SK-N-SH (cell line): ENCODE measurements around the gene TCF23. TPM values are rescaled to one million over a fixed set of nuclear protein-coding genes. Genes with fewer than 3 reads are reported as not detected.

Experiments
- CTCF ChIA-PET: fragments of 300-600, 350-600 bp; formaldehyde crosslinking; extraction: SDS; loops from one replicate; lab custom pipeline; 2021; lab: Yijun Ruan, JAX
- POLR2A ChIA-PET: fragments of 350-600 bp; sonication (Branson Sonifier 250); formaldehyde crosslinking; extraction: SDS; loops from one replicate; lab custom pipeline; 2020; ENCODE audit warnings: antibody characterized with exemption, inconsistent platforms; lab: Yijun Ruan, JAX
- DNase-seq: peaks from one replicate; pipeline ENCODE4 v3.0.0; 2012
- H2AFZ ChIP-seq: fragments of 200-600 bp; sonication (generic); 2 replicates; pipeline ENCODE4 v1.8.1; 2016; ENCODE audit warnings: antibody characterized with exemption, mild to moderate bottlenecking, low read depth
- H3F3A ChIP-seq: fragments of 200-600 bp; sonication (generic); replicated peaks from 2 replicates; pipeline ENCODE3; 2016; ENCODE audit warnings: antibody characterized with exemption, mild to moderate bottlenecking; ENCODE audit not compliant: insufficient read depth
- H3K27ac ChIP-seq, 2 experiments: fragments of 200-500 bp in 1 of 2; fragments of 200-600 bp in 1 of 2; sonication (Bioruptor generic) in 1 of 2; sonication (generic), shearing (Covaris generic) in 1 of 2; 2 replicates each; pipeline versions ENCODE4 v1.5.1 to v1.6.1; 2014 to 2016; ENCODE audit warnings: low read depth in 2 of 2, inconsistent platforms in 1 of 2, low read length in 1 of 2, mild to moderate bottlenecking in 1 of 2, mixed read lengths in 1 of 2
- H3K27me3 ChIP-seq: fragments of 200-600 bp; sonication (generic), shearing (Covaris generic); 2 replicates; pipeline ENCODE4 v1.6.1; 2016; ENCODE audit warnings: mixed run types; ENCODE audit not compliant: insufficient read depth
- H3K36me3 ChIP-seq, 2 experiments: fragments of 200-500 bp in 1 of 2; fragments of 200-600 bp in 1 of 2; sonication (Bioruptor generic) in 1 of 2; sonication (generic) in 1 of 2; replicated peaks in 1 of 2; 2 replicates each; pipeline versions ENCODE3 to v1.5.1; 2014 to 2016; ENCODE audit warnings: low read length in 1 of 2, mild to moderate bottlenecking in 1 of 2; ENCODE audit not compliant: insufficient read depth in 2 of 2, control insufficient read depth in 1 of 2
- H3K4me1 ChIP-seq, 2 experiments: fragments of 200-500 bp in 1 of 2; fragments of 200-600 bp in 1 of 2; sonication (Bioruptor generic) in 1 of 2; sonication (generic), shearing (Covaris generic) in 1 of 2; 2 replicates each; pipeline versions ENCODE4 v1.5.1 to v1.6.1; 2014 to 2016; ENCODE audit warnings: low read depth in 1 of 2, low read length in 1 of 2, mixed run types in 1 of 2; ENCODE audit not compliant: insufficient read depth in 2 of 2, control insufficient read depth in 1 of 2
- H3K4me2 ChIP-seq: fragments of 200-600 bp; sonication (generic), shearing (Covaris generic); 2 replicates; pipeline ENCODE4 v1.6.1; 2017; ENCODE audit warnings: mixed run types
- H3K4me3 ChIP-seq, 2 experiments: fragments of 200-500 bp in 1 of 2; fragments of 200-600 bp in 1 of 2; sonication (Bioruptor generic) in 1 of 2; sonication (generic), shearing (Covaris generic) in 1 of 2; 2 replicates each; pipeline versions ENCODE4 v1.5.1 to v1.8.1; 2014 to 2016; ENCODE audit warnings: low read depth in 2 of 2, inconsistent platforms in 1 of 2, low read length in 1 of 2, mild to moderate bottlenecking in 1 of 2, mixed read lengths in 1 of 2, moderate library complexity in 1 of 2
- H3K79me2 ChIP-seq: fragments of 200-600 bp; sonication (generic); 2 replicates; pipeline ENCODE4 v1.8.1; 2017; ENCODE audit warnings: mild to moderate bottlenecking; ENCODE audit not compliant: insufficient read depth
- H3K9ac ChIP-seq: fragments of 200-600 bp; sonication (generic); 2 replicates; pipeline ENCODE4 v1.6.1; 2017; ENCODE audit warnings: mixed run types
- H3K9me2 ChIP-seq: fragments of 200-600 bp; sonication (generic); 2 replicates; pipeline ENCODE4 v1.6.1; 2017; ENCODE audit warnings: mixed run types
- H3K9me3 ChIP-seq: fragments of 200-600 bp; sonication (generic); 2 replicates; pipeline ENCODE4 v1.6.1; 2017; ENCODE audit warnings: mixed run types, mild to moderate bottlenecking, moderate library complexity
- H4K20me1 ChIP-seq: fragments of 200-600 bp; sonication (generic); 2 replicates; pipeline ENCODE4 v1.6.1; 2017; ENCODE audit warnings: mild to moderate bottlenecking, mixed run types; ENCODE audit not compliant: insufficient read depth
- CHD2 ChIP-seq: fragments of 150-350 bp; IDR thresholded peaks from 2 replicates; pipeline ENCODE4 v1.6.1; 2018; ENCODE audit warnings: low read length; ENCODE audit not compliant: partially characterized antibody
- FOSL2 ChIP-seq: IDR thresholded peaks from 2 replicates; pipeline ENCODE4 v1.4.0; 2012; ENCODE audit warnings: low read depth, mild to moderate bottlenecking, moderate library complexity, borderline replicate concordance
- FOXM1 ChIP-seq: IDR thresholded peaks from 2 replicates; pipeline ENCODE4 v1.4.0; 2012; ENCODE audit warnings: low read depth, mild to moderate bottlenecking
- GABPA ChIP-seq: IDR thresholded peaks from 2 replicates; pipeline ENCODE4 v1.4.0; 2012; ENCODE audit warnings: low read depth, mild to moderate bottlenecking
- IRF3 ChIP-seq: fragments of 150-350 bp; IDR thresholded peaks from 2 replicates; pipeline ENCODE4 v1.6.1; 2016; ENCODE audit warnings: mild to moderate bottlenecking, low read depth, low read length
- MAX ChIP-seq: IDR thresholded peaks from 2 replicates; pipeline ENCODE4 v1.4.0; 2012; ENCODE audit warnings: low read depth
- NRF1 ChIP-seq: IDR thresholded peaks from 2 replicates; pipeline ENCODE4 v1.6.1; 2012; ENCODE audit warnings: low read depth, mild to moderate bottlenecking, low read length
- RAD21 ChIP-seq: IDR thresholded peaks from 2 replicates; pipeline ENCODE4 v1.6.1; 2012; ENCODE audit warnings: mild to moderate bottlenecking, low read length
- ZBTB33 ChIP-seq: IDR thresholded peaks from 2 replicates; pipeline ENCODE4 v1.4.0; 2012; ENCODE audit warnings: low read depth, borderline replicate concordance
- WGBS: methylation state at CpG from one replicate; pipeline ENCODE4 v1.1.6; 2017; ENCODE audit warnings: low lambda C conversion rate; 5-methylcytosine and 5-hydroxymethylcytosine counted together
- polyA plus RNA-seq, 3 experiments: library from polyadenylated mRNA; depleted of rRNA; stranded (reverse); fragments of >200 nt; gene quantifications; 2 replicates each; pipeline ENCODE4 v1.2.3, GENCODE V29; 2012

The TCF23 gene
- polyA plus RNA-seq, 1 of the 3 experiments (the other 2 are of a cell fraction), result not detected

- TF ChIP-seq FOSL2 (no peak), IRF3 (no peak), CHD2 (no peak), MAX (peak; percentile 27; the same call in 1 of the 2 replicates), RAD21 (peak; percentile 51), NRF1 (peak; percentile 100), ZBTB33 (no peak)
- TF ChIP-seq, all 33 proteins: peak for 9
These were observed 14.7 kb upstream of the TCF23 start, which contains the start of gene PREB (continued) for GRCh38 chr2:27133905-27134780.

GRCh38 chr2:27134781-27135477 lies 13.9 kb upstream of the TCF23 start:
- no peak for DNase-seq
- H4K20me1 ChIP-seq, result peaks cover 9% of the 10 kb centered on the region; the same call in 1 of the 2 replicates
- no peak overlapping the region for H3K27ac ChIP-seq
- 0 out of 2 replicates have a peak, but pooled peaks cover 9% of the 10 kb centered on the region for H3K27me3 ChIP-seq
- 62% methylated on average over 32 of the region's 33 CpGs for WGBS
- no peaks in the 10 kb centered on the region for H3F3A ChIP-seq
- peaks cover 21% of the 10 kb centered on the region for H3K79me2 ChIP-seq
- TF ChIP-seq GABPA (0 out of 2 replicates have a peak, but pooled peaks have one; percentile 41), FOXM1 (no peak)
- no peaks in the 10 kb centered on the region for H3K9me2 ChIP-seq
- H2AFZ ChIP-seq, result peak overlapping the region; percentile 80; the same call in 1 of the 2 replicates
- CTCF ChIA-PET, result interaction anchor here (1.2 to 6.3 kb wide), 9 partner anchors 8 to 145 kb away, joined by 3 to 43 read pairs (median 11); partner anchors contain the start of gene ABHD1
- H3K4me3 ChIP-seq, result peak overlapping the region in 1 of 2 experiments; percentile 97; a peak in 1 of 4 replicates
- POLR2A ChIA-PET, result interaction anchor here (0.9 to 2.6 kb wide), 4 partner anchors 11 to 57 kb away, joined by 3 to 18 read pairs (median 4); partner anchors contain the start of gene ABHD1
- no peak overlapping the region for H3K9ac ChIP-seq
- 0 out of 2 replicates have a peak overlapping the region, but pooled peaks have one; percentile 91 for H3K4me2 ChIP-seq
- no peaks in the 10 kb centered on the region for H3K9me3 ChIP-seq
- H3K4me1 ChIP-seq, result peaks cover 7 to 14% of the 10 kb centered on the region in 2 experiments; a peak in 3 of 4 replicates
- H3K36me3 ChIP-seq, result peaks cover 9 to 28% of the 10 kb centered on the region in 2 experiments
